ENCODE measurements around the gene CDC14B.
"Not testable (repeated sequence)": the region's sequence is repeated elsewhere in the genome, so short reads cannot be mapped to it uniquely, and the experiment has no call there.

CDC14B gene

DNA sequence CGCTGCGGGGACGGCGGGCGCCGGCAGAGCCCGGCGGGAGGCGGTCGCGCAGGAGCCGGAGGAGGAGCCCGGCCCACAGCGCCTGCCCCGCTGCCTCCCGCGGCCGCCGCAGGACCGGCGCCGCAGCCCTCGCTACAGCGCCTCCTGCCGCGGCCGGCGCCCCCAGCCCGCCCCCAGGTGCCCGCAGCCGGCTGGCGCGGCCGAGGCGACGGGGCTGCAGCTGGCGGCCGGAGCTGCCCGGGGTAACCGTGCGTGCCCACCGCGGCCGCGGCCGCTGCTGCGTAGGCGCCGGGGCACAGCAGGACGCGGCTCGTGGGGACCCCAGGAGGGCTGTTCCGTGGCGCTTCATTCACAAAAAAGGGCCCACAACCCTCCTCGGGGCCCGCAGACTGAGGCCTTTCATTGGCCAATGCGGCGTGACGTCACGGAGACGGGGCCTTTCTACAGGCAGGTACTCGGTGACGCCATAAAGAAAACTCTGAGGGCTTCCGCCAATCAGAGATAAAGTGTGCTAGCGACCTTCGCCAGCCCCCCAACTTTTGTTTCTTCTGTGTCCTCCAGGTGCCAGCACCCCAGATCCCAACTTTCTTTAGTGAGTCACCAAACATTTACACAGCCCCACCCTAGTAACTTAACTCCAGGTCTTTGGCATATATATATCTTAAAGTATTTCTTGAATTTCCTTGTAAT is at the start of gene CDC14B:
Gene CDC14B (minus strand): TSS at position 353 of the 690 bp plus-strand sequence. CDS start 465 bp downstream, outside the sequence.
- peak; percentile 77 for DNase-seq

DNA sequence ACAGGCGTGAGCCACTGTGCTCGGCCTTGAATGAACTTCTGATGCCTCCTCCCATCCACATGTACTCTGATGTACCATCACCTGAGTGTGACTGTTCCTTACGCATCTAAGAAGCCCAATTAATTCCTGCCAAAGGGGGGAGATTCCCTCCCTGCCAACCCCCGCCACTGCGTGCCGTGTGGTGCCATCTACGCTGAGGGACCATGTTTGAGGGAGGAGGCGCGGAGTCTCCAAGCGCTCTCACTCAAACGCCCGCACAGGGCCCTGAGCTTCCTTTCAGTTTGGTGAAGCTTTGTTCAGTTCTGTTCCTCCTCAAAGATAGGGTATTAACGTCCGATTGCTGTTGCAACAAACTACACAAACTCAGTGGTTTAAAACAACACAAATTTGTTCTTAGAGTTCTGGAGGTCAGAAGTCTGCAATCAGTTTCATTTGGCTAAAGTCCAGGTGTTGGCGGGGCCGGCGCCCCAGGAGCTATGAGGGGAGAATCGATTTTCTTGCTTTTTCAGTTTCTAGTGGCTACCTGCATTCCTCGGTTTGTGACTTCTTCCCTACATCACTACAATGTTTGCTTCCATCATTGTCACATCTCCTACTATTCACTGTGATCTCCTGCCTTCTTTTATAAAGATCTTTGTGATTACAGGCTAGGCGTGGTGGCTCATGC is 49.4 kb upstream of the CDC14B start:
- no peak for DNase-seq

DNA sequence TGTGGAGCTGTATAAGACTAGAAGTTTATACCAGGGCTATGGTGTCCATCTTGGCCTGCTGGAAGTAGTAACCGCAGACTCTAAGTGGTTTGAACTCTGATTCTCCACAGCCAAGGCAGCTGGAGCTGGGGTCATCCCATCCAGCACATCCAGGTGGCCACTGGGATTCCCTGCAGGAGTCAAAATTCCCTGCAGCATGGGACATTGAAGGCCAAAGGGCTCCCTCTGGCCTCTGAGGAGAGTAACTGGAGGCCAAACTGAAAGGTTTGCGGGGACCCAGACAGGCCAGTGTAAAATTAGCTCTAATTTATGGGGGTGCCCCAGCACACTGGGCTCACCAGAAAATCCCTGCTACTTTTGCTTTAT is 47.7 kb upstream of the CDC14B start:
- no peak for DNase-seq

DNA sequence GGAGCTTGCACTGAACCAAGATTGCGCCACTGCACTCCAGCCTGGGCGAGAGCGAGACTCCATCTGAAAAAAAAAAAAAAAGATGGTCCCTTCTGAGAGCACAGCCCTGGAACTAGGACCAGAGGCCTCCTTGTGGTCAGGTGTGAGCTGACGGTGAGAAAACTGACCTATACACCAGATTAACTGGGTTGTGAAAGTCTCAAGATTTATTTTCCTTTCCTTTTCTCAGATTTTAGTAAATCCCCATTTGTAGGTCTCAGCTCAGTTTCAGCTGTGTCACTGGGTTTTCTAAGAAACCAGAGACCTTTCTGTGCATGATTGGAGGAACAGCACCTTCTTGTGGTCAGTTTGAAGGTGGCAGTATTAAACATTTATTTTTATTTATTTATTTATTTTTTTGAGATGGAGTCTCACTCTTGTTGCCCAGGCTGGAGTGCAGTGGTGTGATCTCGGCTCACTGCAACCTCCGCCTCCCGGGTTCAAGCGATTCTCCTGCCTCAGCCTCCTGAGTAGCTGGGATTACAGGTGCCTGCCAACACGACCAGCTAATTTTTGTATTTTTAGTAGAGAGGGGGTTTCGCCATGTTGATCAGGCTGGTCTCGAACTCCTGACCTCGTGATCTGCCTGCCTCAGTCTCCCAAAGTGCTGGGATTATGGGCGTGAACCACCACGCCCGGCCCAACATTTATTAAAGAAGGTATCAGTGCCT is 47.2 kb upstream of the CDC14B start:
- DNase-seq, result peak; percentile 11

DNA sequence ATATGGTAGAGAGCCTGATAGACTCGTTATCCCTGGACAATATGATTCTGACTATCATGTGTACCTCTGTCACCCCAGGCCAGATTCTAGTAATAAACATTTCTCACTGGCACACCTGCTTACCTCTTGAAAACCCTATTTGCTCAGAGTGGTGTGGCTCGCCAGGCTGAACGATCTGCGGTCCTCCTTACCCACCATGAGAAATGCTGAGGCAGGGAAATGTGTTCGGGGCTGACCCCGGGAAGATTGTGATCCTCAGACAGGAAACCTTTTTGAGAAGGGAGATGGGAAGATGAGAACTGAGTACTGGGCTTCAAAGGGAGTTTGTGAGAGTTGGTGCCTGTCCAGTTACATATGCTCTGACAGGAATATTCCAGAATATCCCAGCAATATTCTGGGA is 46.1 kb upstream of the CDC14B start:
- DNase-seq, result no peak

DNA sequence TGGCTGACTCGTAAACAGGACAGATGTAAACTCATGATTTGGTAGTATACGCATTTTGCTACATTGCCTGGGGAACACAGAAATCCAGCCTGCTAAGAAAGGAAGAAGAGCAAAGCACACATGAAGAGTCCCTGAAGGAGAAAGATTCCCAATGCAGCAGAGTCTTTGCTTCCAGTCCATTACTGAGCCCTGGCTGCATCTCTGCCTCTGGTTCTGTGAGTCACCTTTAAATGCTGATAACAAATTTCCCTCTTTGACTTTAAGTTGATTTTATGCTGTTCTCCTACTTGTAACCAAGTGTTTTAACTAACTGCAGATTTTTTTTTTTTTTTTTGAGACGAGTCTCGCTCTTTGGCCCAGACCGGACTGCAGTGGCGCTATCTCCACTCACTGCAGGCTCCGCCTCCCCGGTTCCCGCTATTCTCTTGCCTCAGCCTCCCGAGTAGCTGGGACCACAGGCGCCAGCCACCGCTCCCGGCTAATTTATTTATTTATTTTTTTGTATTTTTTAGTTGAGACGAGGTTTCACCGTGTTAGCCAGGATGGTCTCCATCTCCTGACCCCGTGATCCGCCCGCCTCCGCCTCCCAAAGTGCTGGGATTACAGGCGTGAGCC is 44.0 kb upstream of the CDC14B start:
- no peak for DNase-seq

DNA sequence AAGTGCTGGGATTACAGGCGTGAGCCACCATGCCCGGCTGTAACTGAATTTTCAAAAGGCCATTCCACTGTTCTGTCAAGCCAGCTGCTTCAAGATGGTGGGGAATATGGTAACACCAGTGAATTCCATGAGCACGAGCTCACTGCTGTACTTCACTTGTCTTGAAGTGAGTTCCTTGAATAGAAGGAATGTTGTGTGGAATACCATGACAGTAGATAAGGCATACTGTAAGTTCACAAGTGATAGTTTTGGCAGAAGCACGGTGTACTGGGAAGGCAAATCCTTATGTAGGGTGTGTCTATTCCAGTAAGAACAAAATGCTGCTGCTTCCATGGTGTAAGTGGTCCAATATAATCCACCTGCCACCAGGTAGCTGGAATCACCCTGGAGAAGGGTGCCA is 42.1 kb upstream of the CDC14B start:
- no peak for DNase-seq

DNA sequence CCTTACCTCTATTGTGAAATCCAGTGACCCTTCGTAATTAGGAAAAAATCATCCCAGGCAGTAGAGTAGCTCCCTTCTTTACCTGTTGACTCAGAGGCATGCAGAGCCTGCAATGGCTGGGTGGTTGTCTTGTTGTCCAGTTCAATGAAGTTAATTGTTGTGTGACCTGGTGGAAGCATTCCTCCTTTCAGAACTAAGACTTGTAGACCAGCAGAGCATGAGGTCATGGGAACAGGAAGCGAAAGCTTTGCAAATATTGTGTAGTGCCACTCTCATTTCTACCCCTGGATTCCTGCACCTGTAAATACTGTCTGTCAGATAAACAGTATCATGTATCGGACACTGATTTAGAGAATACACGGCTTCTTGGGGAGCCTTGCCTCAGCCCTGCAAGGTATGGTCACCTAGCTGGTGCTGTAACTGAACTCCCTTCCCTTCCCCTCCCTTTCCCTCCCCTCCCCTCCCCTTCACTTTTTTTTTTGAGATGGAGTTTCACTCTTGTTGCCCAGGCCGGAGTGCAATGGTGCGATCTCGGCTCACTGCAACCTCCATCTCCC is 41.1 kb upstream of the CDC14B start:
- no peak for DNase-seq

DNA sequence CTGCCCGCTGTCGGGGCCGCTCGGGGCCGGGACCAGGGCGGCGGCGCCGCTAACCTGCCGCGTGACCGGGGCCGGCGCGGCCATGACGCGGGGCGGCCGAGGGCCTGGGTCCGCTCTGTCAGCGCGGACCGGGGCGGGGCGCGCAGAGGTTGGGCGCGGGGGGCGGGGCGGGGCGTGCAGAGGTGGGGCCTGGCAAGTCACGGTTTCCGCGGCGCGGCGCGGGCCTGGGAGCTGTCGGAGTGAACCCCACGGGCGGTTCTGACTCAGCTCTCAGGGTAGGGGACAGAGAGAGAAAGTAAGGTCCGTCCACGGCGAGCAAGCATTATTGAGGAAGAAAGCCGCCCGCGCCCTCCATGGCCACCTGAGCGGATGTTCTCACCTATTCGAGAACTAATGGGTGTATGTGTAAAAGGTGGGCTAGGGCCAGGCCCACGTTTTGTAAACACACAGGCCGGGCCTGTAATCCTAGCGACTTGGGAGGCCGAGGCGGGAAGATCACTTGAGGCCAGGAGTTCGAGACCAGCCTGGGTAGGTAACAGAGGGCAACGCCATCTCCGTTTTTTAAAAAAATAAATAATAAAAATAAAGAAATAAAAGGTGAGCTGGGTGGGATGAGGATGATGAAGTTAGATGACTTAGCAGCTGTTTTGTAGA is 35.7 kb upstream of the CDC14B start, which contains the start of gene PRXL2C:
Gene PRXL2C (minus strand): TSS at position 120 of the 654 bp plus-strand sequence. CDS start 36 bp downstream, at position 84.
- DNase-seq, result peak; percentile 91

DNA sequence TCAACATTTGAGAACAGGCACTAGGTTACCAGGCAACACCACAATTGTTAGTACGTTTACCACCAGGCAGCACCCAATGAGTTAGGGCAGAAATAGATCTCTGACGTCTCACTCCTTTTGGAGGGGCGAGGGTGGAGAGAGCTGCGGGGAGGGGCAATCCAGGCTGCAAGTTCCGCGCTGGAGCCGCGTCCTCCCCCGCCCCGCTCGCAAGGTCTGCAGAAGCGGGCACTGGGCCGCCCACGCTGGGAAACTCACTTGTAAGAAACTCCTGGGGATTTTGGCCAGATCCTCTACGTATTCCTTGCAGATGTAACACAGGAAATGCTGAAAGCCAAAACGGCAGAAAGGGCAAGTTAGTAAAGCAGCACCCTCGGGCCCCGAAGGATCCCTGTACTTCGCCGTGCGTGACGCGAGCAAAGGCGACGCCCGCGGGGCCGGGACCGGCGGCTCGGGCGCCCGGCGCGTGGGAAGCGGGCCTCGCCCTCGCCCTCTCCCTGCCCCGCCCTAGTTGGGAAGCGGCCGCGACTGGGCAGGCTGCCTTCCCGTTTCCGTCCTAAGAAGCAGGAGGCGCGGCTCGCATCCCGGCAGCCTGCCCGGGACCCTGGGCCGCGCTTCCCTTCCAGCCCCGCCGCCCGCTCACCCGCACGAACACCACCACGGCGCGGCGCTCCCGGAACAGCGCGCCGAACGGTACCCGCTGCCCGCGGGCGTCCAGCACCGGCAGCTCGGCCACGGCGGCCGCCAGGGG is 35.0 kb upstream of the CDC14B start:
- DNase-seq, result peak; percentile 69

DNA sequence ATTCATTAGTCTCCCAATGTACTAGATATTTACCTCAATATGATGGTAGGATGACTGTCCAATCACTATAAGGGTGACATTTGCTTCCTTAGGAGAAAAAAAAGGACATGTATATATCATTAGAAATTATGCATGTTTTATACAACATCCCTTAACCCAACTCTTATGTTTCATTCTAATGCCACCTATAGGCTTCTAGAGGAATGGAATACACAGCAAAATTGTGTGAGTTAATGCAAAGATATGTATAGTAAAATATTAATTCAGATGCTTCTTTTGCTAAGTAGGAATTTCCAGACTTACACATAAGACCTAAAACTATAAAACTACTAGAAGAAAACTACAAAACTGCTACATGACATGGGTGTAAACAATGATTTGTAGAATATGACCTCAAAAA is 32.0 kb upstream of the CDC14B start:
- DNase-seq, result no peak

DNA sequence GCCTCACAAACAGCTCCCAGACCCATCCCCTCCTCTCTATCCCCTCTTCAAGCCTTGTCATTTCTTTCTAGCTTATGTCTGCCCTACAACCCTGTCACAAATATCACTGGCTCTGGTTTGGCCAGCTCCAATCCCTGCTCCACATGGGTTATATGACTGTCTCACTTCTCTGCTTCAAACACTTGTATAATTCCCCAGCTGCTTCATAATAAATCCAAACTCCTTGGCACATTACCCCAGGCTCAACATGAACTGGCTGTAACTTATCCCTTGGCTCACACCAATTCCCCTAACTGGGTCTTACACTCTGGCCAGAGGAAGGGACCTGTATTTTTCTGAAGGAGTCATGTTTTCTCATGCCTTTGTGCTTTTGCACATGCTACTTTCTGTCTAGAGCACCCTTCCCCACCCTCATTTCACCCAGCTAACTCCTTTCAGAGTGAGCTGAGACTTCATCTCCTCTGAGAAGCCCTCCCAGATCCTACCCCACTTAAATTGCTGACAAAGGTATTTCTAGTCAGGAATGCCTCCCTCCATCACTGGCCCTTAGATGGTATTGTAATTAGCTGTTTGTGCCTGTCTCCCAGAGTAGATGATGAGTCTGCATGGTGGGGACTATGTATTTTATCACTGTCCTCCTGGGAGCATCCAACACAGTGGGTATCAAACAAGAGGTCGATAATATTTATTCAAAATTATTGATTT is 30.1 kb upstream of the CDC14B start:
- no peak for DNase-seq

DNA sequence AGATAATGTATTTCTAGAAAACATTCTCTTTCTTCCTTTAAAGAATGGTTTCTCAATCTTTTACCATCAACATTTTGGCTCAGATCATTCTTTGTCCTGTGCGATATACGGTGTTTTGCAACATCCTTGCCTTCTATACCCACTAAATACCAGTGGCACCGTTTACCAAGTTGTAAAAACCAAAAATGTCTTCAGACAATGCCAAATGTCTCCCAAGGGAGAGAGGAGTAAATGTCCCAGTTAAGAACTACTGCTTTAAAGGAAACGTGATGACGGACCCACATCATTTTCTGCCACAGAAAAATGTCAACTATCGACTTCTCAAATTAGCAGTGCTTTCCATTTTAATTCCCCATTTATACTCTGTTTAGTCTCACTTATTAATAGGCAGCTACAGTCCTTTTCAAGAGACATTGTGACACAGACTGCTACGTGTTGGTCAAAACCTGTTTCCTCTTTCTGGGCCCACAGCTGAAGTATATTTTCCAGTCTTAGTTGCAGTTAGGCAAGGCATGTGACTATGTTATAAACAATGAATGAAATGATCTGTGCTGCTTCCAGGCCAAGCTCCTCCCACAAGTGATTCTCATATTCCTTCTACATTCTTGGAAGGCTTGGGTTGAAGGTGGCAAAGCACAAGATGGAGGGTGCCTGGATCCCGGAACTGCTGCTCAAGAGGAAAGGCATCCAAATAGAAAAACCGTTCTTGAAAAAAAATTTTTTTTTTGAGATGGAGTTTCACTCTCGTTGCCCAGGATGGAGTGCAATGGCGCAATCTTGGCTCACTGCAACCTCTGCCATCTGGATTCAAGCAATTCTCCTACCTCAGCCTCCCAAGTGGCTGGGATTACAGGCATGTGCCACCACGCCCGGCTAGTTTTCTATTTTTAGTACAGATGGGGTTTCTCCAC is 26.7 kb upstream of the CDC14B start:
- DNase-seq, result no peak

DNA sequence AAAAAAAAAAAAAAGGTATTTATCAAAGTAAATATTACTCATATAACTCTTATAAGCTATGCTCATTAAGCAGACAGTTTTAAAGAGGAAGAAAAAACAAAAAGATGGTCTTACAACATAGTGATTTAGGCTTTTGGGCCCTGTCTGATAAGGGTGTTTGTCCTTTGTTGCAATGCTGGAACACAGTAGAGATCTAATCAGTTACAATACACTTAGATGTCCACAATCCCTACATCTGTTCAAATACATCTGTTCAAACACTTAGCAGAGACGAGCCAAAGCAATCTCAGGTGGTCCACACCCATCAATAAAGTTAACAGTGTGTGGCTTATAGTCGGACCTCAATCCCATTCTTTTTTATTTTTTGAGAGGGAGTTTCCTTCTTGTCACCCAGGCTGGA is 24.5 kb upstream of the CDC14B start:
- no peak for DNase-seq

DNA sequence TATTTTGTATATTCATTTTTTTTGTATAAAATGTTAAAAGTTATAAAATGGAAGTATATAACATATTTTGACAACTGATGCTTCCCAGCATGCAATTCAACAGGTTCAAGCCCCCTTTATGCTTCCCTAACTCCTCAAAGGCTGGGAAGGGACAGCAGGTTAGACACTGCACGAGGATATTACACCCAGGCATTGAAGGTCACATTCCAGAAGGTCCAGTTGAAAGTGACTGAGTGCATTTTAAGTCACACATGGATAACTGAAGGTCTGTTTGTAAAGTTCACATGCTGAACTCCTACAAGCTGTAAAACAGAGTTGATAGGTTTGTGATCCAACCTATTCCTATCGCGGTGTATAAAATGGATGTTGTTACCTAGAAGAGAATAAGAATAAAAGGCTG is 21.9 kb upstream of the CDC14B start:
- DNase-seq, result no peak

DNA sequence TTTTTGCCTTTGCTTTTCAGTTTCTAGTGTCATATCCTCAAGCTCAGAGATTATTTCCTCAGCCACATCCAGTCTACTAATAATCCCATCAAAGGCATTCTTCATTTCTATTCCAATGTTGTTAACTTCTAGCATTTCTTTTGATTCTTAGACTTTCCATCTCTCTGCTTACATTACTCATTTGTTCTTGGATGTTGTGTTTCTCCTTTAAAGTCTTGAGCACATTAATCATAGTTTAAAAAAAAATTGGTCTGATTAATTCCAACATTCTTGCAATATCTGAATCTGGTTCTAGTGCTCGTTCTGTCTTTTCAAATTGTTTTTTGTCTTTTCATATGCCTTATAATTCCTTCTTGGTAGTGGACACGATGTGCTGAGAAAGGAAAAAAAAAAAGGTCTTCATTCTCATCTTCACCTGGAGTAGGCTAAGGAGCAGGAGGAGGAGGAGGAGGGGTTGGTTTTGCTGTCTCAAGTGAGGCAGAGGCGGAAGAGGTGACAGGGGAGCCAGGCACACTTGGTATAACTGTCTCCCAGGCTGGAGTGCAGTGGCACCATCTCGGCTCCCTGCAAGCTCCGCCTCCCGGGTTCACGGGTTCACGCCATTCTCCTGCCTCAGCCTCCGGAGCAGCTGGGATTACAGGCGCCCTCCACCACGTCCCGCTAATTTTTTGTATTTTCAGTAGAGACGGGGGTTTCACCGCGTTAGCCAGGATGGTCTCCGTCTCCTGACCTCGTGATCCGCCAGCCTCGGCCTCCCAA is 19.1 kb upstream of the CDC14B start:
- no peak for DNase-seq

DNA sequence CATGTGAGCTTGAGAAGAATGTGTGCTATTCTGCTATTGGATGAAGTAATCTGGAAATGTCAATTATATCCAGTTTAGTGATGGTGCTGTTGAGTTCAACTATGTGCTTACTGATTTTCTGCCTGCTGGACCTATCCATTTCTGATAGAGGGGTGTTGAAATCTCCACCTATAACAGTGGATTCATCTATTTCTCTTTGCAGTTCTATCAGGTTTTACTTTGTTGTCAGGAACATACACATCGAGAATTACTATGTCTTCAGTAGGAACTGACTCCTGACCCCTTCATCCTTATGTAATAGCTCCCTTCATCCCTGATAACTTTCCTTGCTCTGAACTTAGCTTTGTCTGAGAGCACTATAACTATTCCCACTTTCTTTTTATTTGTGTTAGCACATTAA is 16.7 kb upstream of the CDC14B start:
- no peak for DNase-seq

DNA sequence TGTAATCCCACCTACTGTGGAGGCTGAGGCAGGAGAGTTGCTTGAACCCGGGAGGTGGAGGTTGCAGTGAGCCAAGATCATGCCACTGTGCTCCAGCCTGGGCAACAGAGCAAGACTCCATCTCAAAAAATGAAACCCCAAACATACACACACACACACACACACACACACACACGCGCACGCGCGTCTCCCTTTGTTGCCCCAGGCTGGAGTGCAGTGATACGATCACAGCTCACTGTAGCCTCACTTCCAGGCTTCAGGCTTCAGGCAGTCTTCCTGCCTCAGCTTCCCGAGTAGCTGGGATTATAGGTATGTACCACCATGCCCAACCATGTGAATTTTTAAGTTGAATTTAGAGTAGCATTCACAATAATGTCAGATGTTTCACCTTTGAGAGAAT is 13.9 kb upstream of the CDC14B start:
- not testable (repeated sequence) for DNase-seq

DNA sequence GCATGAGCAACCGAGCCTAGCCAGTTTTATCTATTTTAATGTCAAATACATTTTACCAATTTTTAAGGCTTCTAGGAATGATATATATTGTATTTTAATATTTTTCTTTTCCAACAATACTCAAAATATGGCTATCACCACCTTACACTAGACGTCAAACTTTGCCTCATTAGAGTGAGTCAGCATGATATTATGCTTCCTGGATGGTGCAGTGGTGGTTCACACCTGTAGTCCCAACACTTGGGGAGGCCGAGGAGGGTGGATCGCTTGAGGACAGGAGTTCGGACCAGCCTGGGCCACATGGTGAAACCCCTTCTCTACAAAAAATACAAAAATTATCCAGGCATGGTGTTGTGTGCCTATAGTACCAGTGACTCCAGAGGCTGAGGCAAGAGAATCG is 7.3 kb upstream of the CDC14B start:
- DNase-seq, result no peak
